H1 (cell line): ENCODE results near the gene PCDH9. TPM values are rescaled to one million over a fixed set of nuclear protein-coding genes. Genes with fewer than 3 reads are reported as not detected.

ENCODE experiments used
- CBX5 ChIP-seq: fragments of 300-800, 300-1000 bp; sonication (generic); IDR thresholded peaks from 2 replicates; pipeline ENCODE4 v1.7.1; 2016; ENCODE audit warnings: antibody characterized with exemption, low read length, low read depth
- CBX8 ChIP-seq: fragments of 300-800, 300-1000 bp; sonication (generic); IDR thresholded peaks from 2 replicates; pipeline ENCODE4 v1.7.1; 2016; ENCODE audit warnings: low read depth, low read length, borderline replicate concordance
- EP300 ChIP-seq, 2 experiments: IDR thresholded peaks; 1 replicate in 1 of 2; 2 replicates in 1 of 2; pipeline ENCODE4 v1.6.1; 2011 to 2012; ENCODE audit warnings: low read depth in 2 of 2, low read length in 2 of 2, mild to moderate bottlenecking in 2 of 2, borderline replicate concordance in 1 of 2, inconsistent platforms in 1 of 2, moderate library complexity in 1 of 2
- POLR2AphosphoS5 ChIP-seq: IDR thresholded peaks from 2 replicates; pipeline ENCODE4 v1.6.1; 2011; ENCODE audit warnings: low read depth, low read length
- polyA plus RNA-seq, 7 experiments: library from polyadenylated mRNA; depleted of rRNA in 3 of 7; stranded (reverse) in 5 of 7; unstranded in 2 of 7; fragments of >200 nt in 5 of 7; fragments of 200-250 nt in 2 of 7; gene quantifications; 1 replicate in 5 of 7; 2 replicates in 1 of 7; 4 replicates in 1 of 7; pipeline versions ENCODE4 v1.2.1 to v1.2.3, GENCODE V29; 2011 to 2013; ENCODE audit warnings: missing spikeins in 2 of 7, mixed read lengths in 2 of 7
- total RNA-seq: library from RNA; stranded (reverse); fragmentation: NEBNext Ultra II Directional; extraction: Animal tissue kit (Norgen Biotek cat#: 25700); gene quantifications from 2 replicates; pipeline ENCODE4 v1.2.1, GENCODE V29; 2021

The PCDH9 gene
- total and polyA plus RNA-seq, 2 of the 8 experiments (the other 6 are each of a cell fraction or from before 2014, with no cell fraction given), result 0.12 to 0.60 TPM

DNA sequence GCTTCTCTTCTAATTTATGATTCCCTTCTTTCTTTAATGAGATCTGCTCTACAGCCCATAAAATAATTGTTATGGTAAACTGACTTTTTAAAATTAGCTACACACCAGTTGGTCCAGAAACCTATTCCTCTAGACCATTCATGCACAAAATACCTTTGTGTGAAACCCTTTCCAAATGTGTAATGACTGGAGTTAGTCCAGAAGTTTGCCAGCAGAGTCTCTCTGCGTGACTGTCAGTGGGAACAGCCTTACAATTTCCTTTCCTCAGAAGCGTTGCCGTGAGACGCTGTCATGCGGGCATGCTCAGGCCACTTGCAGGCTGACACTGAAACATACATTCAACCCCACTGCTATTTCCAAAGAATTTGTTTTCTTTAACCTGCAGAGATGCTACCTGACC lies 965.2 kb downstream of the PCDH9 start (continued):
- no peak for TF ChIP-seq EP300 (IDR thresholded peaks at IDR 0.05; ENCODE audit: borderline replicate concordance in 1 of 2, low read depth in 2 of 2, low read length in 2 of 2)
- TF ChIP-seq CBX8, result no peak
- no peak for TF ChIP-seq POLR2AphosphoS5
- no peak for TF ChIP-seq CBX5
